ENCODE data around the gene PRKACB. TPM values are rescaled to one million over a fixed set of nuclear protein-coding genes. Genes with fewer than 3 reads are reported as not detected.

PRKACB gene
- total RNA-seq = 142 TPM

DNA sequence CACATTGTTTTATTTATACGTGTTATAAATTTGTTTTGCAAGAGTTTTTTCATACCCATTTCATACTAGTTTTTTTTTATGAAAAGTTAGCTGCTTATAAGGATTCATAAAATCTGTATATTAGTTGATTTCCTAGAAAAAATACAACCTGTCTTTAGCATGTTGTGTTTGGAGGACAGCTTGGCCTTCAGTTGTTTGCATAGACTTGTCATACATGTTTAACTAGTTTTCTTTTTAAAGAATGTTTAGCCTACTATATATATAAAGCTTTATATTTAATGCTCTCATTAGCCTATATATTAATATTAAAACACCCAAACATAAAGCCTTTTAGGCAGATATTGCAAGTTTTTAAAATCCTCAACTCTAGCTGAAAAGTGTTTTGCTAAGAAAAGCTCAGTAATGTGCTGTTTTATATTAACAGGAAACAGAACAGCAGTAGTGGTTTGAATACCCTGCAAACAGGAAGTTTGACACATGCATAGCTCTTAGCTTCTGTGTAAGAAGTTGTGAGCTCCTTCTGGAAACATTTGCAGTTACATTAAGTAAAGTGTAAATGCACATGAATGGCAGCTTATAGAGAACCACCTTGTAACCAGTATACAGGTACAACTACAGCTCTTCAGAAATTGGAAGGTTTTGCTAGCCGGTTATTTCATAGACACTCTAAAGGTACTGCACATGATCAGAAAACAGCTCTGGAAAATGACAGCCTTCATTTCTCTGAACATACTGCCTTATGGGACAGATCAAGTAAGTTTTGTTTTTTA, at the start of gene PRKACB:
Gene PRKACB (plus strand): TSS at position 476 of the 770 bp plus-strand sequence. CDS start 91 bp downstream, at position 567.

Other genes with a start within 250 kb of the PRKACB start
- gene TTLL7, start 145.1 kb upstream of the PRKACB start, total RNA-seq = 91.1 TPM
- 5.2 TPM for gene SAMD13, start 157.4 kb downstream of the PRKACB start, total RNA-seq